ENCODE data around the gene CACNA2D4. TPM values are rescaled to one million over a fixed set of nuclear protein-coding genes. Genes with fewer than 3 reads are reported as not detected.

Gene CACNA2D4
- total and polyA plus RNA-seq, 12 donors, result 0.54 to 9.1 (median 3.1) TPM

DNA sequence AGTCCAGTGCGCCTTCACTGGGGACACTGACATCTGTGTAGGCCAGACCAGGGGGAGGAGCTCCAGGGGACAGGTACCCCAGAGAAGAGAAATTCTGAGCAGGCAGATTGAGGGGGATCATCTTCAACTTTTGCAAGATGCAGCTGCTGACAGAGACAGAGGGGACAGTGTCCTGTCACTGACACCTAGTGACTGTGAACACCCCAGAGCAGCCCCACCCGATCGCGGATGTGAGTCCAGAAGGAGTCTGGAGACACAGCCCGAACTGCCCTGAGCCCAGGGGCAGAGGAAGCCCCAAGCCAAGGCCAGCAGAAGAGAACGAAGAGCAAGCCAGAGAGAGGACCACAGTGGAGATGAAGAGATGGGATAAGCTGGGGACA is 119.8 kb downstream of the CACNA2D4 start:
- intact Hi-C loops (cut with DNase I), result loop anchor here (5.0 to 10.0 kb wide), 3 partner anchors 234 to 786 kb away; no protein-coding TSS in a partner anchor
- WGBS, 4 donors, result 94 to 100% (median 95%) methylated on average over 5 to 6 of the region's 6 CpGs
- peaks cover 11 to 18% of the 10 kb centered on the region in 2 donors for H3K4me1 ChIP-seq (replicated peaks in 1 of 2)
- H3K36me3 ChIP-seq (replicated peaks in 1 of 2), result no peaks in the 10 kb centered on the region
- H3K4me3 ChIP-seq, result no peak overlapping the region
- no peaks in the 10 kb centered on the region for H3K27me3 ChIP-seq
- H3K27ac ChIP-seq, result no peak overlapping the region
- TF ChIP-seq POLR2A (IDR thresholded peaks at IDR 0.05), result no peak
- TF ChIP-seq, protein P1, sequence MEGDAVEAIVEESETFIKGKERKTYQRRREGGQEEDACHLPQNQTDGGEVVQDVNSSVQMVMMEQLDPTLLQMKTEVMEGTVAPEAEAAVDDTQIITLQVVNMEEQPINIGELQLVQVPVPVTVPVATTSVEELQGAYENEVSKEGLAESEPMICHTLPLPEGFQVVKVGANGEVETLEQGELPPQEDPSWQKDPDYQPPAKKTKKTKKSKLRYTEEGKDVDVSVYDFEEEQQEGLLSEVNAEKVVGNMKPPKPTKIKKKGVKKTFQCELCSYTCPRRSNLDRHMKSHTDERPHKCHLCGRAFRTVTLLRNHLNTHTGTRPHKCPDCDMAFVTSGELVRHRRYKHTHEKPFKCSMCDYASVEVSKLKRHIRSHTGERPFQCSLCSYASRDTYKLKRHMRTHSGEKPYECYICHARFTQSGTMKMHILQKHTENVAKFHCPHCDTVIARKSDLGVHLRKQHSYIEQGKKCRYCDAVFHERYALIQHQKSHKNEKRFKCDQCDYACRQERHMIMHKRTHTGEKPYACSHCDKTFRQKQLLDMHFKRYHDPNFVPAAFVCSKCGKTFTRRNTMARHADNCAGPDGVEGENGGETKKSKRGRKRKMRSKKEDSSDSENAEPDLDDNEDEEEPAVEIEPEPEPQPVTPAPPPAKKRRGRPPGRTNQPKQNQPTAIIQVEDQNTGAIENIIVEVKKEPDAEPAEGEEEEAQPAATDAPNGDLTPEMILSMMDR (IDR thresholded peaks at IDR 0.05), result no peak
- no peaks in the 10 kb centered on the region for H3K9me3 ChIP-seq (replicated peaks in 1 of 3)
- DNase-seq, result peak in 3 of 7 donors; percentile 12 to 52 (median 19)

DNA sequence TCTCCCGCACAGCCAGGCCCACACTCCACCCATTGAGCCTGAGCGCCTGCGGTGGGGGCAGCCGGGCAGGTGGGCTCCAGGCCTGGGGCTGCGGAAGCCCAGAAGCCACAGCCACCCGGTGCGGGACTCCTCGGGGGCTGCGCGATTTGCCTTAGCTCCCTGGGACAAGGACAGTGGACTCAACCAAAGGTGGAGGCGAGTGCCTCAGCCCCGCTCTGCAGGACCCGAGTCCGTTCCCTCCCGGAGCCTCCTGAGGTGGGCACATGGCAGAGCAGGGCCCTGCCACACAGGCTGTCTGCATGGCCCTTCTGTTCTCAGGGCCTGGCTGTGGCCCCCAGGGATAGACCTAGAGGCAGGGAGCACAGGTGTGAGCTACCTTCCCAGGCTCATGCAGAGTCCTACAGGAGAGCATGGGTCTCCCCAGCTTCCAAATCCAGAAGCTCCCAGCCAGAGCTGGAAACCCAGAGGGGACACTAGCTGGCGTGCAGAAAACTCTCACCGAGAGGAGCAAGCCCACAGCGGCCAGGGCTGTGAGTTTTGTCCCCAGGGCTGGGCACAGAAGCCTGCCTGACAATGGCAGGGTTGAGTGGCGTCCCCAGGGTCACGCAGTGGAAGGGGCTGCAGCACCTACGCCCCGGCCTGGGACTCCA is 120.3 kb downstream of the CACNA2D4 start:
- peak in 3 of 7 donors; percentile 18 to 50 (median 25) for DNase-seq
- 87 to 94% (median 91%) methylated on average over 9 to 22 of the region's 22 CpGs for WGBS, 4 donors
- H3K27ac ChIP-seq, result peak overlapping the region in 1 of 5 donors; percentile 84
- H3K4me1 ChIP-seq (replicated peaks in 1 of 2), result peaks cover 11 to 18% of the 10 kb centered on the region in 2 donors
- H3K27me3 ChIP-seq, result no peaks in the 10 kb centered on the region
- intact Hi-C loops (cut with DNase I), result loop anchor here (2.0 to 10.0 kb wide), 5 partner anchors 141 to 787 kb away; no protein-coding TSS in a partner anchor
- no peaks in the 10 kb centered on the region for H3K9me3 ChIP-seq (replicated peaks in 1 of 3)
- H3K36me3 ChIP-seq (replicated peaks in 1 of 2), result no peaks in the 10 kb centered on the region
- H3K4me3 ChIP-seq, result no peak overlapping the region
- TF ChIP-seq, protein P1 (IDR thresholded peaks at IDR 0.05), result no peak
- TF ChIP-seq POLR2A (IDR thresholded peaks at IDR 0.05), result no peak

DNA sequence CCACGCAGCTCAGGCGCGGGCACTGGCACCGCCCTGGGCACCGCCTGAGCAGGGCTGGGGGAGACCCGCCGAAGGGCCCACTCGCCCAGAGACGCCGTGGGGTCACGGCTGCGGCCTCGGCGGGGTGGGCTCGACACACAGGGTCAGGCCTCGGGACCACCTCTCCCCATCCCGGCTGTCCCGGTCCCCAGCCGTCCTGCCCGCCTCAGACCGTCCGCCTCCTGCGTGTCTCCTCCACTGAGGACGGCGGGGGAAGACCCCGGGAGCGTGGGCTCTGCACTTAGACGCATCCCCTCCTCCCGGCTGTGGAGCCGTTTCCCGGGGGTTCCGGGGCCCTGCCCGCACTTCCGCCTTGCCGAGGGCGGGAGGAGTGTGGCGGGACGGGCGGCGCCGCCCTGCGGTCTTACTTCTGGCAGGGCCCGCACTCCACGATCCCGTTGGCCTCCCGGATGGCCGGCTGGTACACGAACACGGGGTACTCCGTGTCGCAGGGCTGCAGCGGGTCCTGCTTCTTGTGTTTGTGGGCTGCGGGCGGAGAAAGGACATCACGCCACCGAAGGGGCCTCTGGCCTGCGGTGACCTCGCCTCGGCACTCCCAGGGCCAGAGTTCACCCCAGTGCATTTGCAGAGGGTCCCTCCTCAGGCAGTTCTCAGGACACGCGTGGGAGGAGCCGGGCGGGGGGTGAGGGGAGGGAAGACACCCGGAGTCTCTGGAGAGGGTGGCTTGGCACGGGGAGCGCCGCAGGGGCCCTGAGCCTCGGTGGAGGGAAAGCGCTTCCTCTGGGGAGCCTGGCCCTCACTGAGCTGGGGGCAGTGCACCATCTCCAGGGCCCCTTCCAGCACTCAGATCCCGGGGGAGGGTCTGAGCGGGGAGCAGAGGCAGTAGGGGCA is 121.2 kb downstream of the CACNA2D4 start:
- peak overlapping the region in 2 of 4 donors; percentile 29 to 76 for H3K4me3 ChIP-seq
- H3K27ac ChIP-seq, result peak overlapping the region in 4 of 5 donors; percentile 70 to 84 (median 77)
- no peaks in the 10 kb centered on the region for H3K36me3 ChIP-seq (replicated peaks in 1 of 2)
- WGBS, 4 donors, result 35 to 57% (median 44%) methylated on average over 17 to 71 of the region's 71 CpGs
- H3K27me3 ChIP-seq, result no peaks in the 10 kb centered on the region
- DNase-seq, result peak in 5 of 7 donors; percentile 24 to 66 (median 34)
- H3K4me1 ChIP-seq (replicated peaks in 1 of 2), result peaks cover 11 to 18% of the 10 kb centered on the region in 2 donors
- intact Hi-C loops (cut with DNase I), result loop anchor here (2.0 to 10.0 kb wide), 5 partner anchors 142 to 788 kb away; no protein-coding TSS in a partner anchor
- no peaks in the 10 kb centered on the region for H3K9me3 ChIP-seq (replicated peaks in 1 of 3)
- TF ChIP-seq, protein P1 (IDR thresholded peaks at IDR 0.05), result peak in 1 of 6 experiments; percentile 4
- peak in 1 of 2 donors; percentile 19 for TF ChIP-seq POLR2A (IDR thresholded peaks at IDR 0.05)

All from adrenal gland (tissue), 12 donors.